ENCODE data around the gene SHH. TPM values are rescaled to one million over a fixed set of nuclear protein-coding genes. Genes with fewer than 3 reads are reported as not detected.

SHH gene
- total and polyA plus RNA-seq, 3 donors from 2014 or later: 0.06 to 1.0 TPM; not detected in 1

GRCh38 chr7:155811560-155811894, 736 bp downstream of the SHH start:
- TF ChIP-seq CTCF (IDR thresholded peaks at IDR 0.05): no peak
- TF ChIP-seq POLR2A (IDR thresholded peaks at IDR 0.05): no peak
- Histone ChIP-seq H3K27ac (no peak overlapping the region), H3K36me3 (ENCODE audit: low read depth, missing control alignments) (no peaks in the 10 kb centered on the region), H3K4me3 (no peak overlapping the region), H3K4me1 (peaks cover 16% of the 10 kb centered on the region), H3K9me3 (no peaks in the 10 kb centered on the region), H3K27me3 (no peaks in the 10 kb centered on the region)
- 1% methylated on average over 12 to 13 of the region's 13 CpGs for WGBS, 2 donors
- intact Hi-C loops (cut with DNase I; ENCODE audit: low total_unique reads): no loop called here
- no peak for DNase-seq

DNA sequence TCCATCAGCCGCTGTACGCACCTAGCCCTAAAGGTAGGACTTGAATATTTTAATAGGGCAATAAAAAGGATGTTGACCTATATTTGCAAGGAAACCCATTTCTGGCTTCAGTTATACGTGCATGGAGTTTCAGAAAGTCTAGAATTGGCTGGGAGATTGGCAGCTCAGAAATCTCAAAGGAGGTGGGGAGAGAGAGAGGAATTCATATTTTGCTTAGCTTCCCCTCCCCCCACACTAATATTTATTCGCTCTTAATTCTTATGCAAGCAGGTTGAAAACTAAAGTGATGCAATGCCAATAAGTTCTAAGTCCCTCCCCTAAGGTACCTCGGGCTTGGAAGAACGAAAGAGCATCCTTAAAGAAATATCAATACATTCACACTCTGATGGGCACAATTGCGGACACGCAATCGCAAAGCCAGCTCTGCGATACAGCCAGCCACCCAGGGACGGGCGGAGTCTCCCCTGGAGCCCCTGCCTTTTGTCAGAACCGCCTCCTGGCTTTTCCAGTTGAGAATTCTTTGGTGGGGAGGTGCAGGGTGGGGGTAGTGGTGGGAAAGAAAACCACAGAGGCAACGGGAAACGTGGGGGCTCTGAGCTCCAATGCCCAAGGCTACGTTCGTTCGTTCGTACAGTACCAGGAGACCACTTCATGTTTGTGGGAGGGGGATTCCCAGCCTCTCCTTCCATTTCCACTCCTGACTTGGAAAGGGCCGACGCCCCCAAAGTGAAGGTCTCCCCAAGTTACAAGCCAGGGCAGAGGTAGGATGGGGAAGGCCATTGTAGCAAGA, 1.3 kb downstream of the SHH start:
- Histone ChIP-seq H3K9me3 (no peaks in the 10 kb centered on the region), H3K4me1 (peaks cover 17% of the 10 kb centered on the region), H3K36me3 (ENCODE audit: low read depth, missing control alignments) (no peaks in the 10 kb centered on the region), H3K27ac (no peak overlapping the region), H3K4me3 (no peak overlapping the region), H3K27me3 (no peaks in the 10 kb centered on the region)
- DNase-seq: no peak
- TF ChIP-seq POLR2A (IDR thresholded peaks at IDR 0.05): no peak
- TF ChIP-seq CTCF (IDR thresholded peaks at IDR 0.05): no peak
- intact Hi-C loops (cut with DNase I; ENCODE audit: low total_unique reads): no loop called here
- 2% methylated on average over 19 to 21 of the region's 21 CpGs for WGBS, 2 donors

DNA sequence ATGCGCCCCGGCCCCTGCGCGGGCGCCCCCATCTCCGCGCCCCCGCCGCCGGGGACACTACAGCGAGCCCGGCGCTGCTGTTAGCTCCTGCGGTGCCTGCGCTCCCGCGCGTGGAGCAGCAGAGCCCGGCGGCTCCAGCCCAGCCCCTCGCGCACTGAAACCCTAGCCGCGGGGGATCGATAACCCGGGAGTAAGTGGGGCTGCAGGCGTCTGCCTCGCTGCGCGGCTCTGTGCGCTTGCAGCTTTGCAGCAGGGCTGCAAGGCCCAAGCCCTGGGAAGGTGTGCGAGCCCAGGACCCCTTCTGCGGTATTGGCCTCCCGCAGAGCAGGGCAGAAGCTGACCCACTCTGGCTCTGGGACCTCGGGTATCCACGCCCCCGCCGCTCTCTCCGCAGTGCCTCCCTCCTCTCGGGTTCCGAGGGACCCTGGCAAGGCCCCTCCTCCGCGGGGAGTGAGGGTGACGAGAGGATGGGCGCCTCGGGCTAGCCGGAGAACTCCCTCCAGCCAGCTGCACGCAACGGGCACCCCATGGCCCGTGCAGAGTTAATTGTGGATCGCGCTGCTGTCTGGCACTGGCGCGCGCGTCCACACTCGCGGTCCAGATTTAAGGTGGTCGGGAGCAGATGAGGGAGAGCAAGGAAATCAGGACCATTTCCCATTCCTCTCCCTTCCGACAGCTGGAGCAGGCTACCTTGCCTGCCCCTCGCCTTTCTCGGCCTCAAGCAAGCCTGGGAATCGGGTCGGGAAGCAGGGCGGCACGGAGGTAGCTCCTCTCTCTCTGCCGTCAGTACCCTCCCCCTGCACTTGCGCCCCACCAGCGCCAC, 2.1 kb downstream of the SHH start:
- H3K4me3 ChIP-seq: no peak overlapping the region
- intact Hi-C loops (cut with DNase I; ENCODE audit: low total_unique reads): no loop called here
- no peaks in the 10 kb centered on the region for H3K9me3 ChIP-seq
- no peak for TF ChIP-seq POLR2A (IDR thresholded peaks at IDR 0.05)
- no peak for TF ChIP-seq CTCF (IDR thresholded peaks at IDR 0.05)
- H3K27ac ChIP-seq: no peak overlapping the region
- no peak for DNase-seq
- no peaks in the 10 kb centered on the region for H3K27me3 ChIP-seq
- WGBS, 2 donors: 0 to 2% methylated on average over 16 to 38 of the region's 69 CpGs
- no peaks in the 10 kb centered on the region for H3K36me3 ChIP-seq (ENCODE audit: low read depth, missing control alignments)
- peaks cover 25% of the 10 kb centered on the region for H3K4me1 ChIP-seq

- Histone ChIP-seq H3K27ac (no peak overlapping the region), H3K4me3 (no peak overlapping the region), H3K27me3 (no peaks in the 10 kb centered on the region), H3K9me3 (no peaks in the 10 kb centered on the region), H3K36me3 (ENCODE audit: low read depth, missing control alignments) (no peaks in the 10 kb centered on the region), H3K4me1 (peaks cover 25% of the 10 kb centered on the region)
- intact Hi-C loops (cut with DNase I; ENCODE audit: low total_unique reads): no loop called here
- no peak for TF ChIP-seq CTCF (IDR thresholded peaks at IDR 0.05)
- no peak for TF ChIP-seq POLR2A (IDR thresholded peaks at IDR 0.05)
- 0 to 2% methylated on average over 15 to 31 of the region's 43 CpGs for WGBS, 2 donors
- no peak for DNase-seq
These were observed 2.8 kb downstream of the SHH start for GRCh38 chr7:155809332-155809946.

Data from testis (tissue), 3 donors.